ENCODE measurements around the gene NKAIN2.
"Not testable (repeated sequence)": the region's sequence is repeated elsewhere in the genome, so short reads cannot be mapped to it uniquely, and the experiment has no call there.

Gene NKAIN2

DNA sequence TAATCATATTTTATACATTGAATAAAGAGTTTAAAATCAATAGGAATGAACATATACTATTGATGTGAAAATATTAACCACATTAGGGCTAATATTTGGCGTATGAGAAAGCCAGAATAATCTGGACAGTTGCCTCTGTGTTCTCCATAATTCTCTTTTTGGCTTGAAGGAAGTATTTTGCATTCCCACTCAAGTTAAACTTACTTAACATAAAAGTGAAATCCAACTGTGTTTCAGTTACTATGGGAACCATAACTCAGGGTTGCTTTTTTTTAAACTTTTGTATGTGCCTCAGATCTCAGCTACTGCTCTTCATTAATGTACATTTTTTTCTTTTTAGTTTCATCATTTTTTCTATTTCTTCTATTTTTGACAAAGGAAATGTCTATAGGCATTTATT is 479.8 kb downstream of the NKAIN2 start:
- in situ Hi-C loops (cut with HindIII; ENCODE audit: low sequenced_read_pairs) = no loop called here
- TF ChIP-seq, protein P1, sequence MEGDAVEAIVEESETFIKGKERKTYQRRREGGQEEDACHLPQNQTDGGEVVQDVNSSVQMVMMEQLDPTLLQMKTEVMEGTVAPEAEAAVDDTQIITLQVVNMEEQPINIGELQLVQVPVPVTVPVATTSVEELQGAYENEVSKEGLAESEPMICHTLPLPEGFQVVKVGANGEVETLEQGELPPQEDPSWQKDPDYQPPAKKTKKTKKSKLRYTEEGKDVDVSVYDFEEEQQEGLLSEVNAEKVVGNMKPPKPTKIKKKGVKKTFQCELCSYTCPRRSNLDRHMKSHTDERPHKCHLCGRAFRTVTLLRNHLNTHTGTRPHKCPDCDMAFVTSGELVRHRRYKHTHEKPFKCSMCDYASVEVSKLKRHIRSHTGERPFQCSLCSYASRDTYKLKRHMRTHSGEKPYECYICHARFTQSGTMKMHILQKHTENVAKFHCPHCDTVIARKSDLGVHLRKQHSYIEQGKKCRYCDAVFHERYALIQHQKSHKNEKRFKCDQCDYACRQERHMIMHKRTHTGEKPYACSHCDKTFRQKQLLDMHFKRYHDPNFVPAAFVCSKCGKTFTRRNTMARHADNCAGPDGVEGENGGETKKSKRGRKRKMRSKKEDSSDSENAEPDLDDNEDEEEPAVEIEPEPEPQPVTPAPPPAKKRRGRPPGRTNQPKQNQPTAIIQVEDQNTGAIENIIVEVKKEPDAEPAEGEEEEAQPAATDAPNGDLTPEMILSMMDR (IDR thresholded peaks at IDR 0.05; ENCODE audit: low read depth, low read length) = no peak
- no peak overlapping the region for H3K4me3 ChIP-seq (ENCODE audit: low read depth, low read length)
- DNase-seq (ENCODE audit: low read depth, low spot score) = no peak

DNA sequence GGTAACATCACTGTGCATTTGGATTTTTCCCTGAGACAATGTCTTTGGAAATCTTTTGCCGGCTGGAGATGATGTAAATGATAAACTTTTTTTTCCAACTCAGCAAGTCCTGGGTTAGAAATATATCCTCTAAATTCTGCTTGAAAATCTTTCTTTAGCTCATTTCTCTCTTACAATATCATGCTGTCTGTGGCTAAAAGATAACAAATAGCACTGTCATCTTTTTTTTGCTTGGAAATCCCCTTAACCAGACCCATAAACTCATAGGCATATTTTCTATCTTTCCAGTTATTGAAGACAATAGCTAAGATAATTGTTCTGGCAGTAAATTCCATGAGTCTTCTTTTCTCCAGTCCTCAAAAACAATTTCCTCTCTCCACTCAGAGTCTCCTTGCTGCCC is 481.5 kb downstream of the NKAIN2 start:
- TF ChIP-seq, protein P1 (IDR thresholded peaks at IDR 0.05; ENCODE audit: low read depth, low read length) = no peak
- H3K4me3 ChIP-seq (ENCODE audit: low read depth, low read length) = no peak overlapping the region
- in situ Hi-C loops (cut with HindIII; ENCODE audit: low sequenced_read_pairs) = no loop called here
- no peak for DNase-seq (ENCODE audit: low read depth, low spot score)

- in situ Hi-C loops (cut with HindIII; ENCODE audit: low sequenced_read_pairs) = no loop called here
- no peak overlapping the region for H3K4me3 ChIP-seq (ENCODE audit: low read depth, low read length)
- DNase-seq (ENCODE audit: low read depth, low spot score) = peak; percentile 23
- TF ChIP-seq, protein P1 (IDR thresholded peaks at IDR 0.05; ENCODE audit: low read depth, low read length) = no peak
Observed at GRCh38 chr6:124294574-124295200, 491.0 kb downstream of the NKAIN2 start.

- DNase-seq (ENCODE audit: low read depth, low spot score) = no peak
- in situ Hi-C loops (cut with HindIII; ENCODE audit: low sequenced_read_pairs) = no loop called here
- TF ChIP-seq, protein P1 (IDR thresholded peaks at IDR 0.05; ENCODE audit: low read depth, low read length) = no peak
- H3K4me3 ChIP-seq (ENCODE audit: low read depth, low read length) = no peak overlapping the region
Observed at GRCh38 chr6:124297507-124297906, 493.8 kb downstream of the NKAIN2 start.

GRCh38 chr6:124298730-124299129 is 495.1 kb downstream of the NKAIN2 start:
- H3K4me3 ChIP-seq (ENCODE audit: low read depth, low read length) = no peak overlapping the region
- TF ChIP-seq, protein P1 (IDR thresholded peaks at IDR 0.05; ENCODE audit: low read depth, low read length) = no peak
- DNase-seq (ENCODE audit: low read depth, low spot score) = no peak
- in situ Hi-C loops (cut with HindIII; ENCODE audit: low sequenced_read_pairs) = no loop called here

- DNase-seq (ENCODE audit: low read depth, low spot score); H3K4me3 ChIP-seq (ENCODE audit: low read depth, low read length); in situ Hi-C loops (cut with HindIII; ENCODE audit: low sequenced_read_pairs): not testable (repeated sequence)
Observed at GRCh38 chr6:124300907-124301306, 497.2 kb downstream of the NKAIN2 start.

DNA sequence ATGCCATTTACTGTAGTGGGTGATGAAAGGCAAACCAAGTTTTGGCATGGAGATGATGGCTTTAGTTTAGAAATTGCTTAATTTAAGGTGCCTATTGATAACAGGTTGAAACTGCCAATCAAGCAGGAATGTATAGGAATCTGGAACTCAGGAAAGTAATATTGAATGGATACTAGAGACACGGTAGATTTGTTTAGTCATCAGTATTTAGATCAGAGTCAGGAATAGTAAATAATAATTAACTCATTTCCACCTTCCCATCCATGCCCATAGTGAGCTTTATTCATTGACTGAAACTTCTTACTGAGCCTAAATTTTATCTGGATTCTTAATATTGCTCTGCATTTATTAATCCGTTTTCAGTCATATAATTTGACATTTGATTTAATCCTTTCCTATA is 500.3 kb downstream of the NKAIN2 start:
- DNase-seq (ENCODE audit: low read depth, low spot score) = no peak
- H3K4me3 ChIP-seq (ENCODE audit: low read depth, low read length) = no peak overlapping the region
- in situ Hi-C loops (cut with HindIII; ENCODE audit: low sequenced_read_pairs) = no loop called here
- TF ChIP-seq, protein P1 (IDR thresholded peaks at IDR 0.05; ENCODE audit: low read depth, low read length) = no peak
